Osteocyte (in vitro differentiated cells): Measurements from ENCODE around the gene WNK2. TPM values are rescaled to one million over a fixed set of nuclear protein-coding genes. Genes with fewer than 3 reads are reported as not detected.

Experiments
- DNase-seq: peaks from one replicate; pipeline ENCODE4 v3.0.0; 2021; ENCODE audit warnings: mixed read lengths; ENCODE audit not compliant: unreplicated experiment; ENCODE audit errors: extremely low spot score
- H3K27ac Mint-ChIP-seq: one replicate; pipeline ENCODE4 v1.8.0; 2021; ENCODE audit warnings: mild to moderate bottlenecking, mixed read lengths; ENCODE audit not compliant: unreplicated experiment
- H3K27me3 Mint-ChIP-seq: one replicate; pipeline ENCODE4 v1.8.0; 2021; ENCODE audit warnings: mixed read lengths; ENCODE audit not compliant: unreplicated experiment
- H3K36me3 Mint-ChIP-seq: one replicate; pipeline ENCODE4 v1.8.0; 2021; ENCODE audit warnings: mixed read lengths; ENCODE audit not compliant: unreplicated experiment
- H3K4me1 Mint-ChIP-seq: one replicate; pipeline ENCODE4 v1.8.0; 2021; ENCODE audit warnings: mixed read lengths; ENCODE audit not compliant: unreplicated experiment
- H3K4me3 Mint-ChIP-seq: one replicate; pipeline ENCODE4 v1.8.0; 2021; ENCODE audit warnings: mild to moderate bottlenecking, moderate library complexity, mixed read lengths; ENCODE audit not compliant: unreplicated experiment
- H3K9me3 Mint-ChIP-seq: one replicate; pipeline ENCODE4 v1.8.0; 2021; ENCODE audit warnings: mixed read lengths; ENCODE audit not compliant: unreplicated experiment
- total RNA-seq: library from RNA; stranded (reverse); gene quantifications from 2 replicates; pipeline ENCODE4 v1.2.1, GENCODE V29; 2021
- TF ChIP-seq, protein P1 (sequence below): fragments of 200-600 bp; sonication (generic); IDR thresholded peaks from 2 replicates; pipeline ENCODE4 v1.5.0; 2021; ENCODE audit warnings: antibody characterized with exemption, mild to moderate bottlenecking, moderate library complexity

Gene WNK2
- total RNA-seq, 1 donor from 2014 or later: not detected

DNA sequence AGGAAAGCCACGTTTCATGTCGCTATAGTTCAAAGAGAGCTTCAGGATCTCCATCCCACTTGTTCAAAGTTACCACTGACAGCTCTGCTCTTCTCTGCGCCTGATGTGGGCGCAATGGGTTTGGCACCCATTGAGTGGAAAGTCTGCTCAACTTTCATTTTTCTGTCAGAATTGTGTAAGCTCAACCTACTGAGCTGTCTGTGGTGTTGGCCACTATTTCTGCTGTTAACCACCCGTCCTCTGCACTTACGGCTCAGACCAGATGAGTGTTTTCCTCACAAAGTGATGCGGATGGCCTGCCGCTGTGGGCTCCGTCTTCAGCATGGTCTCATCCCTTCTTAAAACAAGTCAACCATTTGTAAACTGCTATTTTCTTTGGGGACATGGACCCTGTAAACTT, 131.2 kb downstream of the WNK2 start:
- Mint-ChIP-seq H3K27me3 (peaks cover 26% of the 10 kb centered on the region), H3K4me1 (peaks cover 9% of the 10 kb centered on the region), H3K36me3 (no peaks in the 10 kb centered on the region), H3K4me3 (no peak overlapping the region), H3K27ac (no peak overlapping the region), H3K9me3 (no peaks in the 10 kb centered on the region)
- TF ChIP-seq, protein P1, sequence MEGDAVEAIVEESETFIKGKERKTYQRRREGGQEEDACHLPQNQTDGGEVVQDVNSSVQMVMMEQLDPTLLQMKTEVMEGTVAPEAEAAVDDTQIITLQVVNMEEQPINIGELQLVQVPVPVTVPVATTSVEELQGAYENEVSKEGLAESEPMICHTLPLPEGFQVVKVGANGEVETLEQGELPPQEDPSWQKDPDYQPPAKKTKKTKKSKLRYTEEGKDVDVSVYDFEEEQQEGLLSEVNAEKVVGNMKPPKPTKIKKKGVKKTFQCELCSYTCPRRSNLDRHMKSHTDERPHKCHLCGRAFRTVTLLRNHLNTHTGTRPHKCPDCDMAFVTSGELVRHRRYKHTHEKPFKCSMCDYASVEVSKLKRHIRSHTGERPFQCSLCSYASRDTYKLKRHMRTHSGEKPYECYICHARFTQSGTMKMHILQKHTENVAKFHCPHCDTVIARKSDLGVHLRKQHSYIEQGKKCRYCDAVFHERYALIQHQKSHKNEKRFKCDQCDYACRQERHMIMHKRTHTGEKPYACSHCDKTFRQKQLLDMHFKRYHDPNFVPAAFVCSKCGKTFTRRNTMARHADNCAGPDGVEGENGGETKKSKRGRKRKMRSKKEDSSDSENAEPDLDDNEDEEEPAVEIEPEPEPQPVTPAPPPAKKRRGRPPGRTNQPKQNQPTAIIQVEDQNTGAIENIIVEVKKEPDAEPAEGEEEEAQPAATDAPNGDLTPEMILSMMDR: no peak
- DNase-seq: no peak

DNA sequence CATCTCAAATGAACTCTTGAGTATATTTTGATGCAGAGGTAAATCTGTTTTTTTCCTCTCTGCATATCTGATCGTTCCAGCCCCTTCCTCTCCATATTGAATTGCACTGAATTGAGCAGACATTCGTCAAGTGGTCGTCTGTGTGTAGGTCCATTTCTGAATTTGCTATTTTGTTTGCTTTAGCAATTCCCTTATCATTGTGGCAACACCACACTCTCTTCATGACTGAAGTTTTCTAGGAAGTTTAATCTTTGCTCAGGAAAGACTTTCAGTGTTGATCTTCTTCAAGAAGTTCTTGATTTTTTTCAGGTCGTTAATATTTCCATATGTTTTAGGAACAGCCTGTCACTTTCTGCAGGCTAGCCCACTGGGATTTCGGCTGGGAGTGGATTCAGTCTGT, 132.0 kb downstream of the WNK2 start:
- Mint-ChIP-seq H3K9me3 (no peaks in the 10 kb centered on the region), H3K4me1 (peaks cover 9% of the 10 kb centered on the region)
- peak; percentile 8 for DNase-seq

DNA sequence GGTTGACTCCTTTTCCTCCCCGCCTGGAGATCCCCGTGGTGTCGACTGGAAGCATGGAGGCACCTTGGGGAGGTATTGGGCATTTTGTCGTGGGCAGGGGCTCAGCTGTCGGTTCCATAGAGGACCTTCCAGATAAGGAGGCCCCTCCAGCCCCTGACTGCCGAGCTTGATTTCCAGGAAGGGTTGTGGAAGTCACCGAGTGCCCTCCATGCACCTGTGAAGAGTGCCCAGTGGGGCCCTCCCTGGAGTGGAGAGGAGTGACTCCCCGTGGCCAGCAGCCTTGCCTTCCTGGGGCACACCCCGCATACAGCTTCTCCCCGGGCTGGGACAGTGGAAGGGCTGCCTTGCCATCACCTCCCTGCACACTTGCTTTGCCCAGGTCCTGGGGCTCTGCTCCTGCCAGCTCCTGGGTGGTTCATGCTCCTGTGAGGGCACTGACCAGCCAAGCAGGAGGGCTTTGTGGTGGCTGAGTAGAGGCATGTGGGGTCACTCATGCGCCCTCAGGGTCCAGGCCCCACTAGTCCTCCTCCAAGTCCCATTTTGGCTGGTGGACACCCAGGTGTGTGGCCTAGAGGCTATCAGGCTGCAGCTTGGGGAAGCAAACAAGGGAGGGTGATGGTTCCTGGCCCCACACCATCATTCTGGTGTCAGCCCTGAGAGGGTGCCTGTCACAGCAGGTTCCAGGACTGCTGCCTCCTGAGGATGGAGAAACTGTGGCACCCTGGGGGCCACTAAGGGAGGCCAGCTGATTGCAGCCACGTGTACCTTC, 133.0 kb downstream of the WNK2 start:
- Mint-ChIP-seq H3K27me3 (peaks cover 20% of the 10 kb centered on the region), H3K27ac (no peak overlapping the region), H3K9me3 (no peaks in the 10 kb centered on the region), H3K36me3 (no peaks in the 10 kb centered on the region), H3K4me3 (no peak overlapping the region), H3K4me1 (peaks cover 9% of the 10 kb centered on the region)
- peak; percentile 80 for DNase-seq
- TF ChIP-seq, protein P1: no peak

More for the DNA sequence above, 132.0 kb downstream of the WNK2 start:
- Mint-ChIP-seq H3K27me3 (peaks cover 21% of the 10 kb centered on the region), H3K27ac (no peak overlapping the region), H3K36me3 (no peaks in the 10 kb centered on the region), H3K4me3 (no peak overlapping the region)
- TF ChIP-seq, protein P1: no peak

DNA sequence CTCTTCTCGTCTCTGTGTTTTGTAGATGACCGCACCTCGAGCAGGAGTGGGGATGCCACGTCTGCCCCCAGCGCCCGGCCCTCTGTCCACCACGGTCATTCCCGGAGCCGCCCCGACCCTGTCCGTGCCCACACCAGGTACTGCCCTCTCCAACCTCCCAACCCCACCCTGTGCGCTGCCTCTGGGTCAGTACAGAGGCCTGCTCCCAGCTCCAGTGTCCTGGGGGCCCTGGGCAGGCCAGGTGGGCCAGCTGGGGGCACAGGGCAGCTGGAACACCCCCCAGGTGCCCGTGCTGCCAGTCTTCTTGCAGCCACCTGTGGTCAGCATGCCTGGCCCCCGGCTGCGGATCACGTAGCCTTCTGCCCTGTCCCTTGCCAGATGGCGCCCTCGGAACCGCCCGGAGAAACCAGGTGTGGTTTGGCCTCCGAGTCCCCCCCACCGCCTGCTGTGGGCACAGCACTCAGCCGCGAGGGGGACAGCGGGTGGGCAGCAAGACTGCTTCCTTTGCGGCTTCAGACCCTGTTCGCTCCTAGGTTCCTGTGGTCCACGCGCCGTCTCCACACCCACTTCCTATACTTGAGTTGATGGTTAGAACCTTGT, 133.7 kb downstream of the WNK2 start:
- TF ChIP-seq, protein P1: no peak
- no peak overlapping the region for H3K4me3 Mint-ChIP-seq
- H3K27me3 Mint-ChIP-seq: peaks cover 20% of the 10 kb centered on the region
- DNase-seq: peak; percentile 80
- no peaks in the 10 kb centered on the region for H3K36me3 Mint-ChIP-seq
- no peaks in the 10 kb centered on the region for H3K9me3 Mint-ChIP-seq
- H3K27ac Mint-ChIP-seq: no peak overlapping the region
- peaks cover 8% of the 10 kb centered on the region for H3K4me1 Mint-ChIP-seq

DNA sequence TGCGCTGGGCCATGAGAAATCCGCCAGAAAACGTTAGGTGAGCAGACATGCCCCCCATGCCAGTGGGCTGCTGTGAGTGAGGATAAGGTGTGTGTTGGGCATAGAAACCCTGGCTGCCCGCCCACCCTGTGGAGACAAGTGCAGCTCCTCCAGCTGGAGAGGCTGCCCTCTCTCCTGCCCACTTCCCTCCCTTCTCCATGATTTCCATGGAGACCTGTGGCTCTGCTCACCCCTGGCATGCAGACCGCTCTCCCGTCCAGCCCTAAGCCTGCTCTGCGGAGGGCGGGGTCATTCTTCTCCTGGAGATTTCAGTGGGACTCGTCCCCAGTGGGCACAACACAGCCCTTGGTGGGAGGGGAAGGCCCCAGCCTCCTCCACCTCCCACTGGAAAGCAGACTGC, 134.5 kb downstream of the WNK2 start:
- Mint-ChIP-seq H3K9me3 (no peaks in the 10 kb centered on the region), H3K36me3 (no peaks in the 10 kb centered on the region), H3K27ac (no peak overlapping the region), H3K27me3 (peaks cover 15% of the 10 kb centered on the region), H3K4me3 (no peak overlapping the region), H3K4me1 (no peaks in the 10 kb centered on the region)
- TF ChIP-seq, protein P1: no peak
- peak; percentile 80 for DNase-seq
